K562 (cell line): Measurements from ENCODE around the gene OARD1. TPM values are rescaled to one million over a fixed set of nuclear protein-coding genes. Genes with fewer than 3 reads are reported as not detected.
A peak's percentile ranks its signal among the peaks of the same experiment; 100 is the strongest.

Experiments
- ADNP ChIP-seq: fragments of 200-800 bp; sonication (Bioruptor generic); IDR thresholded peaks from 2 replicates; pipeline ENCODE4 v1.6.1; 2016; ENCODE audit warnings: missing genetic modification characterization, missing compliant biosample characterization
- BCOR ChIP-seq: fragments of 450-650 bp; IDR thresholded peaks from 2 replicates; pipeline ENCODE4 v1.6.1; 2016
- EGR1 ChIP-seq: fragments of 450-650 bp; conservative IDR thresholded peaks from 2 replicates; pipeline ENCODE4 v1.6.1; 2017; ENCODE audit warnings: mild to moderate bottlenecking
- MYBL2 ChIP-seq, 2 experiments: fragments of 450-650 bp in 1 of 2; sonication (generic) in 1 of 2; formaldehyde crosslinking in 1 of 2; IDR thresholded peaks; 2 replicates each; pipeline versions ENCODE4 v1.6.1 to v1.8.1; 2017 to 2022; ENCODE audit warnings: borderline replicate concordance in 1 of 2, inconsistent platforms in 1 of 2, low read depth in 1 of 2, mild to moderate bottlenecking in 1 of 2, missing genetic modification reagents in 1 of 2, moderate library complexity in 1 of 2
- ZNF134 ChIP-seq: fragments of 250-450 bp; sonication (Bioruptor Pico); conservative IDR thresholded peaks from 2 replicates; pipeline ENCODE4 v1.4.0; 2020
- ZNF3 ChIP-seq: fragments of 250-450 bp; sonication (Bioruptor Pico); IDR thresholded peaks from 2 replicates; pipeline ENCODE4 v1.5.0; 2021; ENCODE audit warnings: mild to moderate bottlenecking, moderate library complexity
- polyA plus RNA-seq, 8 experiments: library from polyadenylated mRNA; depleted of rRNA in 4 of 8; stranded (reverse) in 5 of 8; unstranded in 3 of 8; fragments of >200 nt; fragmentation: Nextera tagmentation in 2 of 8; fragmentation: Illumina TruSeq in 1 of 8; extraction: Ambion mirVana in 2 of 8; extraction: Trizol in 1 of 8; gene quantifications; 2 replicates each; pipeline versions ENCODE4 v1.2.1 to v1.2.3, GENCODE V29; 2011 to 2014; ENCODE audit warnings: inconsistent platforms in 1 of 8, missing spikeins in 1 of 8
- total RNA-seq, 7 experiments: library from RNA; depleted of rRNA in 6 of 7; stranded (reverse); fragments of >200 nt in 6 of 7; fragmentation: Illumina TruSeq in 2 of 7; extraction: Trizol in 2 of 7; gene quantifications; 2 replicates each; pipeline versions ENCODE4 v1.2.1 to v1.2.3, GENCODE V29; 2011 to 2021; ENCODE audit warnings: low replicate concordance in 1 of 7
- TF ChIP-seq, protein P1 (sequence below): fragments of 250-450 bp; sonication (Bioruptor Pico); IDR thresholded peaks from 2 replicates; pipeline ENCODE4 v1.5.0; 2021; ENCODE audit warnings: mild to moderate bottlenecking, borderline replicate concordance
- TF ChIP-seq, protein P2 (sequence below): fragments of 450-650 bp; formaldehyde crosslinking; IDR thresholded peaks from 2 replicates; pipeline ENCODE4 v1.4.0; 2020; ENCODE audit warnings: mild to moderate bottlenecking
- TF ChIP-seq, protein P3 (sequence below): fragments of 450-650 bp; formaldehyde crosslinking; IDR thresholded peaks from 2 replicates; pipeline ENCODE4 v1.4.0; 2020; ENCODE audit warnings: mild to moderate bottlenecking, moderate library complexity

The OARD1 gene
- total and polyA plus RNA-seq, 9 of the 15 experiments (the other 6 are each of a cell fraction or from before 2014, with no cell fraction given), result 43.4 to 88.3 (median 61.1) TPM

DNA sequence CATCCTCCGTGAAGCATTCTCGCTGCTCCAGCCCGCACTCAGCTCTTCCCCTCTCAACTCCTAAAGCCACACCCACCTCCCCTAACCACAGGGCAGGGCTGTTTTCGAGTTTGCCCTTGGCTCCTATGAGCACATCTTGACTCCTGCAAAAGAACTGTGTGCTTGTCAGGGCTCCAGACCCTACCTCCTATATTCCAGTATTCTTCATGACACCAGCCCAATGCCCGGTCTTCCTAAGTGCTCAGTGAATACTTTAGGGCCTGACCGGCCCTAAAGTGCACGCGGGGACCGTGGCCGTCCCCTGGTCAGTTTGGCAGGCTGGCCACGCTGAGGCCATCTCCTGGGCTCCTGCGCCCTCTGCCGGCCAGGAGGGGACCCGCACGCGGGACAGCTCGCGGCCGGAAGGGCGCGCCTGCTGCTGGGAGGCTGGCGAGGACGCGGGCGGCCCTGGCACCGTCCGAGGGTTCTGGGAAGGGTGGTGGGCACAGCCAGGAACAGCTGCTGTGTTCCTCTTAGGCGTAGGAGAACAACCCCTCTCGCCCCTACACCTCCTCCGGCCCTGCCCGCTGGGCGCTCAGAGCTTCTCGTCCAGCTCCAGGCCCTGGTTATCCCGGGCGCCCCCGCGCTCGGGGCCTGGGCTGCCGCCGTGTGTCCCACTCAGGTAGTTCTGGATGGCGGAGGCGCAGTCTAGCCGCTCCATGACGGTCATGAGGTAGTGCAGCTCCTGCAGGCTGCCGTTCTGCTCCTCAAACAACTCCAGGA is 44.2 kb downstream of the OARD1 start (continued):
- TF ChIP-seq, protein P1, sequence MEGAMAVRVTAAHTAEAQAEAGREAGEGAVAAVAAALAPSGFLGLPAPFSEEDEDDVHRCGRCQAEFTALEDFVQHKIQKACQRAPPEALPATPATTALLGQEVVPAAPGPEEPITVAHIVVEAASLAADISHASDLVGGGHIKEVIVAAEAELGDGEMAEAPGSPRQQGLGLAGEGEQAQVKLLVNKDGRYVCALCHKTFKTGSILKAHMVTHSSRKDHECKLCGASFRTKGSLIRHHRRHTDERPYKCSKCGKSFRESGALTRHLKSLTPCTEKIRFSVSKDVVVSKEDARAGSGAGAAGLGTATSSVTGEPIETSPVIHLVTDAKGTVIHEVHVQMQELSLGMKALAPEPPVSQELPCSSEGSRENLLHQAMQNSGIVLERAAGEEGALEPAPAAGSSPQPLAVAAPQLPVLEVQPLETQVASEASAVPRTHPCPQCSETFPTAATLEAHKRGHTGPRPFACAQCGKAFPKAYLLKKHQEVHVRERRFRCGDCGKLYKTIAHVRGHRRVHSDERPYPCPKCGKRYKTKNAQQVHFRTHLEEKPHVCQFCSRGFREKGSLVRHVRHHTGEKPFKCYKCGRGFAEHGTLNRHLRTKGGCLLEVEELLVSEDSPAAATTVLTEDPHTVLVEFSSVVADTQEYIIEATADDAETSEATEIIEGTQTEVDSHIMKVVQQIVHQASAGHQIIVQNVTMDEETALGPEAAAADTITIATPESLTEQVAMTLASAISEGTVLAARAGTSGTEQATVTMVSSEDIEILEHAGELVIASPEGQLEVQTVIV, result no peak
- TF ChIP-seq BCOR (0 out of 2 replicates have a peak, but pooled peaks have one; percentile 18), ZNF3 (CRISPR knock-in tag) (no peak), EGR1 (0 out of 2 replicates have a peak, but pooled peaks have one; percentile 24), ADNP (tag) (no peak), MYBL2 (IDR thresholded peaks at IDR 0.05; ENCODE audit: low read depth) (no peak), MYBL2 (CRISPR knock-in tag; IDR thresholded peaks at IDR 0.05; ENCODE audit: borderline replicate concordance) (no peak), ZNF134 (CRISPR knock-in tag) (peak; percentile 41; the same call in 1 of the 2 replicates)
- TF ChIP-seq, protein P2, sequence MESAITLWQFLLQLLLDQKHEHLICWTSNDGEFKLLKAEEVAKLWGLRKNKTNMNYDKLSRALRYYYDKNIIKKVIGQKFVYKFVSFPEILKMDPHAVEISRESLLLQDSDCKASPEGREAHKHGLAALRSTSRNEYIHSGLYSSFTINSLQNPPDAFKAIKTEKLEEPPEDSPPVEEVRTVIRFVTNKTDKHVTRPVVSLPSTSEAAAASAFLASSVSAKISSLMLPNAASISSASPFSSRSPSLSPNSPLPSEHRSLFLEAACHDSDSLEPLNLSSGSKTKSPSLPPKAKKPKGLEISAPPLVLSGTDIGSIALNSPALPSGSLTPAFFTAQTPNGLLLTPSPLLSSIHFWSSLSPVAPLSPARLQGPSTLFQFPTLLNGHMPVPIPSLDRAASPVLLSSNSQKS, result no peak
- TF ChIP-seq, protein P3, sequence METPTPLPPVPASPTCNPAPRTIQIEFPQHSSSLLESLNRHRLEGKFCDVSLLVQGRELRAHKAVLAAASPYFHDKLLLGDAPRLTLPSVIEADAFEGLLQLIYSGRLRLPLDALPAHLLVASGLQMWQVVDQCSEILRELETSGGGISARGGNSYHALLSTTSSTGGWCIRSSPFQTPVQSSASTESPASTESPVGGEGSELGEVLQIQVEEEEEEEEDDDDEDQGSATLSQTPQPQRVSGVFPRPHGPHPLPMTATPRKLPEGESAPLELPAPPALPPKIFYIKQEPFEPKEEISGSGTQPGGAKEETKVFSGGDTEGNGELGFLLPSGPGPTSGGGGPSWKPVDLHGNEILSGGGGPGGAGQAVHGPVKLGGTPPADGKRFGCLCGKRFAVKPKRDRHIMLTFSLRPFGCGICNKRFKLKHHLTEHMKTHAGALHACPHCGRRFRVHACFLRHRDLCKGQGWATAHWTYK (CRISPR knock-in tag), result 0 out of 2 replicates have a peak, but pooled peaks have one; percentile 60
